DND-41 (cell line): ENCODE results near the gene FHOD1.

Source experiments
- EZH2 ChIP-seq: IDR thresholded peaks from 3 replicates; pipeline ENCODE4 v1.6.1; 2012; ENCODE audit warnings: borderline replicate concordance, low read depth, mild to moderate bottlenecking, moderate library complexity, low read length, inconsistent platforms; ENCODE audit not compliant: severe bottlenecking
- TF ChIP-seq, protein P1 (sequence below): IDR thresholded peaks from 2 replicates; pipeline ENCODE4 v1.5.1; 2012; ENCODE audit warnings: borderline replicate concordance, low read length, moderate library complexity, mild to moderate bottlenecking; ENCODE audit not compliant: poor library complexity, severe bottlenecking; ENCODE audit errors: extremely low read depth

DNA sequence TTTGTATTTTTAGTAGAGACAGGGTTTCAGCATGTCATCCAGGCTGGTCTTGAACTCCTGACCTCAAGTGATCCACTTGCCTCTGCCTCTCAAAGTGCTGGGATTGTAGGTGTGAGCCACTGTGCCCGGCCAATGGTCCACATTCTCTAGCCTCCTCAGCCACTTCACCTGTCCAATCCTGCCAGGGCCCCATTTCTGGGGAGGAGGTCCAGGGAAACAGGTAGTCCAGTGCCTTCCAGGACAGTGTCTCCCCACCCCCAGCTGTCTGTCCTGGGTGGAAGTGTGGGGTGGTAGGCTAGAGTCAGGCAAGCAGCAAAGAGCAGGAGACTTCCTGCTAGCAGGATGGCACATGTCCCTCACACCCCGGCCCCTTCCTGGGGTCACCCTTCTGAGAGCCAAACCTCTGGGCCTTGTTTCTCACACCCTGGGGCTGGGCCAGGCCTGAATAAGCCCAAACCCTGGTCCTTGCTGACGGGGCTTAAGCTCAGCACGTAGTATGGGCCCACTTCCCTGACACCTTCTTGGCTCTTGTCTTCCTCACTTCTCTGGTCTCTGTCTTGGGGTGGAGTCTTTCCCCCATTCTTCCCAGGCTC is 5.0 kb downstream of the FHOD1 start:
- TF ChIP-seq, protein P1, sequence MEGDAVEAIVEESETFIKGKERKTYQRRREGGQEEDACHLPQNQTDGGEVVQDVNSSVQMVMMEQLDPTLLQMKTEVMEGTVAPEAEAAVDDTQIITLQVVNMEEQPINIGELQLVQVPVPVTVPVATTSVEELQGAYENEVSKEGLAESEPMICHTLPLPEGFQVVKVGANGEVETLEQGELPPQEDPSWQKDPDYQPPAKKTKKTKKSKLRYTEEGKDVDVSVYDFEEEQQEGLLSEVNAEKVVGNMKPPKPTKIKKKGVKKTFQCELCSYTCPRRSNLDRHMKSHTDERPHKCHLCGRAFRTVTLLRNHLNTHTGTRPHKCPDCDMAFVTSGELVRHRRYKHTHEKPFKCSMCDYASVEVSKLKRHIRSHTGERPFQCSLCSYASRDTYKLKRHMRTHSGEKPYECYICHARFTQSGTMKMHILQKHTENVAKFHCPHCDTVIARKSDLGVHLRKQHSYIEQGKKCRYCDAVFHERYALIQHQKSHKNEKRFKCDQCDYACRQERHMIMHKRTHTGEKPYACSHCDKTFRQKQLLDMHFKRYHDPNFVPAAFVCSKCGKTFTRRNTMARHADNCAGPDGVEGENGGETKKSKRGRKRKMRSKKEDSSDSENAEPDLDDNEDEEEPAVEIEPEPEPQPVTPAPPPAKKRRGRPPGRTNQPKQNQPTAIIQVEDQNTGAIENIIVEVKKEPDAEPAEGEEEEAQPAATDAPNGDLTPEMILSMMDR: no peak
- TF ChIP-seq EZH2: no peak
